GM19468 (cell line): ENCODE data around the gene SMPDL3A.
A peak's percentile ranks its signal among the peaks of the same experiment; 100 is the strongest.
"Not testable (repeated sequence)": the region's sequence is repeated elsewhere in the genome, so short reads cannot be mapped to it uniquely, and the experiment has no call there.

Experiments
- ATAC-seq: cut with Tn5 transposase; IDR thresholded peaks from one replicate; pipeline ENCODE4 v1.9.1; 2021; ENCODE audit warnings: mild to moderate bottlenecking, moderate library complexity, moderate number of reproducible peaks; ENCODE audit not compliant: unreplicated experiment; ENCODE audit errors: extremely low read depth

The SMPDL3A gene

GRCh38 chr6:122789182-122790027 is at the start of gene SMPDL3A:
SMPDL3A (plus strand) TSS chr6:122789258; CDS start chr6:122789347, 89 bp downstream.
- ATAC-seq, result peak; percentile 38

- ATAC-seq, result no peak
These were observed 49.0 kb upstream of the SMPDL3A start for GRCh38 chr6:122740091-122740490.

- ATAC-seq, result no peak
These were observed 48.1 kb upstream of the SMPDL3A start for GRCh38 chr6:122740936-122741335.

- not testable (repeated sequence) for ATAC-seq
These were observed 44.8 kb upstream of the SMPDL3A start for GRCh38 chr6:122744247-122744646.

- ATAC-seq, result not testable (repeated sequence)
These were observed 44.2 kb upstream of the SMPDL3A start for GRCh38 chr6:122744856-122745255.

GRCh38 chr6:122746688-122747087 is 42.4 kb upstream of the SMPDL3A start:
- ATAC-seq, result no peak

- ATAC-seq, result no peak
These were observed 41.5 kb upstream of the SMPDL3A start for GRCh38 chr6:122747573-122747972.

GRCh38 chr6:122748945-122749344 is 40.1 kb upstream of the SMPDL3A start:
- not testable (repeated sequence) for ATAC-seq

- no peak for ATAC-seq
These were observed 39.5 kb upstream of the SMPDL3A start for GRCh38 chr6:122749451-122750050.

- ATAC-seq, result peak; percentile 91
These were observed 37.7 kb upstream of the SMPDL3A start for GRCh38 chr6:122751326-122751725.

- no peak for ATAC-seq
These were observed 36.6 kb upstream of the SMPDL3A start for GRCh38 chr6:122752459-122752858.

- ATAC-seq, result no peak
These were observed 35.9 kb upstream of the SMPDL3A start for GRCh38 chr6:122753000-122753687.

- no peak for ATAC-seq
These were observed 35.4 kb upstream of the SMPDL3A start for GRCh38 chr6:122753688-122754056.

- no peak for ATAC-seq
These were observed 34.8 kb upstream of the SMPDL3A start for GRCh38 chr6:122754191-122754731.

GRCh38 chr6:122755901-122756300 is 33.2 kb upstream of the SMPDL3A start:
- ATAC-seq, result no peak

- peak; percentile 86 for ATAC-seq
These were observed 30.1 kb upstream of the SMPDL3A start for GRCh38 chr6:122758927-122759334.

GRCh38 chr6:122760330-122760729 is 28.7 kb upstream of the SMPDL3A start:
- ATAC-seq, result no peak

- no peak for ATAC-seq
These were observed 22.8 kb upstream of the SMPDL3A start for GRCh38 chr6:122766256-122766655.

GRCh38 chr6:122770835-122771601 is 18.0 kb upstream of the SMPDL3A start:
- ATAC-seq, result no peak
